GM23248 (cell line): ENCODE measurements around the gene RCAN1.
"Not testable (repeated sequence)": the region's sequence is repeated elsewhere in the genome, so short reads cannot be mapped to it uniquely, and the experiment has no call there.

Experiments
- EZH2 ChIP-seq: fragments of 200-600 bp; sonication (generic); IDR thresholded peaks from 2 replicates; pipeline ENCODE4 v1.6.1; 2018; ENCODE audit warnings: antibody characterized with exemption, mild to moderate bottlenecking; ENCODE audit not compliant: insufficient read depth, poor library complexity, severe bottlenecking
- EZH2phosphoT487 ChIP-seq: fragments of 200-600 bp; sonication (generic); IDR thresholded peaks from 2 replicates; pipeline ENCODE4 v1.6.1; 2018; ENCODE audit warnings: antibody characterized with exemption, moderate library complexity, mild to moderate bottlenecking, low read depth; ENCODE audit not compliant: insufficient read depth

GRCh38 chr21:34483854-34484253 lies 131.1 kb downstream of the RCAN1 start:
- not testable (repeated sequence) for TF ChIP-seq EZH2phosphoT487, EZH2
